ENCODE measurements around the gene JRKL.

Gene JRKL

DNA sequence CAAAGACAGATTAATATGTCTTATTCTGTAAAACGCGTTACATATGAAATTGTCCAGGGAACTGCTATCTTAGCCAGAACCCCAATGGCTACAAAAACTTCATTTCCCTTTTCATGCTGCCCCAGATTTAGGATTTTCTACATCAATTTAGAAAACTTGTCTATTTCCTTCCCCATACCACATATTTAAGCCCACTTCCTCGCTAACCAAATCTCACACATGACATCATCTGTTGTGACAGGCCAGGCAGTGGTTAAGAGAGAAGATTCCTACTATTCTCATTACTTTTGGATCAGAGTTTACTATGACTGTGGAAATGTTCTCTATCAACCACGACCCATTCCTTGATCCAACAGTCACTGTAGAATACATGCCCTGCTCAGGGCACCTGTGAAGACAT, 16.0 kb upstream of the JRKL start:
- H4K20me1 ChIP-seq (ENCODE audit: insufficient read depth, low read length), result no peaks in the 10 kb centered on the region
- no peak for DNase-seq
- no peak overlapping the region for H3K4me2 ChIP-seq (ENCODE audit: low read depth, low read length)
- H3K79me2 ChIP-seq (ENCODE audit: low read length), result no peaks in the 10 kb centered on the region
- no peaks in the 10 kb centered on the region for H3K9me3 ChIP-seq (replicated peaks; ENCODE audit: insufficient read depth, low read length)
- H3K4me3 ChIP-seq (ENCODE audit: low read length), result no peak overlapping the region
- TF ChIP-seq EZH2 (optimal IDR thresholded peaks at IDR 0.05; ENCODE audit: low read depth, low read length), result no peak
- H3K4me1 ChIP-seq (ENCODE audit: low read length), result no peaks in the 10 kb centered on the region
- H3K36me3 ChIP-seq (replicated peaks; ENCODE audit: insufficient read depth, low read length), result no peaks in the 10 kb centered on the region
- no peak overlapping the region for H2AFZ ChIP-seq (ENCODE audit: low read length)
- H3F3A ChIP-seq (ENCODE audit: insufficient read depth, low read length), result no peaks in the 10 kb centered on the region
- no peaks in the 10 kb centered on the region for H3K27me3 ChIP-seq (replicated peaks; ENCODE audit: insufficient read depth, low read length)
- no peaks in the 10 kb centered on the region for H3K9me2 ChIP-seq (replicated peaks; ENCODE audit: insufficient read depth, low read length)
- no peak overlapping the region for H3K27ac ChIP-seq (ENCODE audit: low read length)
- no peak overlapping the region for H3K9ac ChIP-seq (ENCODE audit: low read length)

DNA sequence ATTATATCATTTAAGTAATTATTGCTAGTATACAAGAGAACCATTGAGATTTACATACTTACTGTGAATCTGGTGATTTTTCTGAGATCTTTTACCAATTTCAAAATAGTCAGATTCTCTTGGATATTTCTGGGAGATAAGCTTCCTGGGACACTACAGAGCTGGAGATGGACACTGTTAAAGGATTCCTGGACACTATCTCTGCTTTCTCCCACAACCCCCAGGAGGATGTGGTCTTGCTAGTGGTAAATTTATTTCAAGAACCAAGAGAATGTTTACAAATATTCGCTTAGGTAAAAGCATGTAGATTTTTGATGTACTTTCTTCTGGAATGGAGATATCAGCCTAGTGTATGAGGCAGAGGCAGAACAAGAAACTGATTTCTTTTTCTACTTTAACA, 13.0 kb upstream of the JRKL start:
- H3K27ac ChIP-seq (ENCODE audit: low read length), result no peak overlapping the region
- H3K36me3 ChIP-seq (replicated peaks; ENCODE audit: insufficient read depth, low read length), result no peaks in the 10 kb centered on the region
- H3K9ac ChIP-seq (ENCODE audit: low read length), result no peak overlapping the region
- no peaks in the 10 kb centered on the region for H3K79me2 ChIP-seq (ENCODE audit: low read length)
- no peaks in the 10 kb centered on the region for H3K9me2 ChIP-seq (replicated peaks; ENCODE audit: insufficient read depth, low read length)
- TF ChIP-seq, protein P1, sequence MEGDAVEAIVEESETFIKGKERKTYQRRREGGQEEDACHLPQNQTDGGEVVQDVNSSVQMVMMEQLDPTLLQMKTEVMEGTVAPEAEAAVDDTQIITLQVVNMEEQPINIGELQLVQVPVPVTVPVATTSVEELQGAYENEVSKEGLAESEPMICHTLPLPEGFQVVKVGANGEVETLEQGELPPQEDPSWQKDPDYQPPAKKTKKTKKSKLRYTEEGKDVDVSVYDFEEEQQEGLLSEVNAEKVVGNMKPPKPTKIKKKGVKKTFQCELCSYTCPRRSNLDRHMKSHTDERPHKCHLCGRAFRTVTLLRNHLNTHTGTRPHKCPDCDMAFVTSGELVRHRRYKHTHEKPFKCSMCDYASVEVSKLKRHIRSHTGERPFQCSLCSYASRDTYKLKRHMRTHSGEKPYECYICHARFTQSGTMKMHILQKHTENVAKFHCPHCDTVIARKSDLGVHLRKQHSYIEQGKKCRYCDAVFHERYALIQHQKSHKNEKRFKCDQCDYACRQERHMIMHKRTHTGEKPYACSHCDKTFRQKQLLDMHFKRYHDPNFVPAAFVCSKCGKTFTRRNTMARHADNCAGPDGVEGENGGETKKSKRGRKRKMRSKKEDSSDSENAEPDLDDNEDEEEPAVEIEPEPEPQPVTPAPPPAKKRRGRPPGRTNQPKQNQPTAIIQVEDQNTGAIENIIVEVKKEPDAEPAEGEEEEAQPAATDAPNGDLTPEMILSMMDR (IDR thresholded peaks at IDR 0.05; ENCODE audit: low read length), result no peak
- TF ChIP-seq EZH2 (optimal IDR thresholded peaks at IDR 0.05; ENCODE audit: low read depth, low read length) (no peak), EZH2phosphoT487 (IDR thresholded peaks at IDR 0.05; ENCODE audit: low read length) (no peak)
- no peak for DNase-seq
- no peak overlapping the region for H3K4me2 ChIP-seq (ENCODE audit: low read depth, low read length)
- no peaks in the 10 kb centered on the region for H3K27me3 ChIP-seq (replicated peaks; ENCODE audit: insufficient read depth, low read length)
- H3K4me1 ChIP-seq (ENCODE audit: low read length), result no peaks in the 10 kb centered on the region
- H3K4me3 ChIP-seq (ENCODE audit: low read length), result no peak overlapping the region
- H4K20me1 ChIP-seq (ENCODE audit: insufficient read depth, low read length), result no peaks in the 10 kb centered on the region
- no peak overlapping the region for H2AFZ ChIP-seq (ENCODE audit: low read length)
- no peaks in the 10 kb centered on the region for H3K9me3 ChIP-seq (replicated peaks; ENCODE audit: insufficient read depth, low read length)
- no peaks in the 10 kb centered on the region for H3F3A ChIP-seq (ENCODE audit: insufficient read depth, low read length)

DNA sequence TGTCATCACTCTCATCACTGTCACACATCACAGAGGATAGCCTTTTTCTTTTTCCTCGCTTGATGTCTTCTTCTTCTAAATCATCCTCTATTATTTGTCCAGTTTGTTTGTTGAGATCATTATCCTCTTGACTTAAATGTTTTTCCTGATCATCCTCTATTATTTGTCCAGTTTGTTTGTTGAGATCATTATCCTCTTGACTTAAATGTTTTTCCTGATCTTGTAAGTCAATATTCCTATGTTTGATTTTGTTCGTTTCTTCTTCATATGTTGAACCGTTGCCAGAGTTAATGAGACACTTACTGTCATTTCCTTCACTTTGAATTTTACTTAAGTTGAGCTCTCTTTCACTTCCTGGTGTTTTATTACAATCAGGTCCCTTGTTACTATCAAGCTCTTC, 5.7 kb upstream of the JRKL start:
- Histone ChIP-seq H3K27ac (ENCODE audit: low read length) (no peak overlapping the region), H3K4me1 (ENCODE audit: low read length) (0 out of 2 replicates have a peak, but pooled peaks cover 5% of the 10 kb centered on the region), H3K4me2 (ENCODE audit: low read depth, low read length) (no peak overlapping the region), H3K36me3 (replicated peaks; ENCODE audit: insufficient read depth, low read length) (no peaks in the 10 kb centered on the region), H3K9me2 (replicated peaks; ENCODE audit: insufficient read depth, low read length) (no peaks in the 10 kb centered on the region), H3K79me2 (ENCODE audit: low read length) (peaks cover 8% of the 10 kb centered on the region), H3F3A (ENCODE audit: insufficient read depth, low read length) (no peaks in the 10 kb centered on the region), H3K9me3 (replicated peaks; ENCODE audit: insufficient read depth, low read length) (no peaks in the 10 kb centered on the region), H3K27me3 (replicated peaks; ENCODE audit: insufficient read depth, low read length) (no peaks in the 10 kb centered on the region), H2AFZ (ENCODE audit: low read length) (no peak overlapping the region), H3K9ac (ENCODE audit: low read length) (no peak overlapping the region), H3K4me3 (ENCODE audit: low read length) (no peak overlapping the region), H4K20me1 (ENCODE audit: insufficient read depth, low read length) (no peaks in the 10 kb centered on the region)
- TF ChIP-seq EZH2phosphoT487 (IDR thresholded peaks at IDR 0.05; ENCODE audit: low read length) (no peak), EZH2 (optimal IDR thresholded peaks at IDR 0.05; ENCODE audit: low read depth, low read length) (no peak)
- TF ChIP-seq, protein P1 (IDR thresholded peaks at IDR 0.05; ENCODE audit: low read length), result no peak
- no peak for DNase-seq

DNA sequence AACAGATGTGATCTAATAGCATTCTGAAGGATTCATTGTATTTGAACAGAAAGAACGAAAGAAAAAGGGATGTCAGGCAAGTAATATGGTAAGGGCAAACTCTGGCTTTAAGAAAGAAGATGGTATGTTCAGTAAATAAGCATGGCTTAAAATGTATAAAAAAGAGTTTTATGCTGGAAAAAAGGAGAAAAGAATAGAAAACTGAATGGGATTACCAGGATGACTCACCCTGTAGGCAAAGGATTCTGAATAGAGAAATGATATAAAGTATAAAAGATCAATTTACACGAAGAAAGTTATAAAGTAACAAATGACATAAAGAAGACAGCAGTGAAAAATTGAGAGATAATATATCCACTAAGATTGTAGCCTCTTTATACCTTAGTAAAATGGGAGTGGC, 4.6 kb upstream of the JRKL start:
- 0 out of 2 replicates have a peak, but pooled peaks cover 5% of the 10 kb centered on the region for H3K4me1 ChIP-seq (ENCODE audit: low read length)
- no peak overlapping the region for H2AFZ ChIP-seq (ENCODE audit: low read length)
- no peak for DNase-seq
- no peaks in the 10 kb centered on the region for H4K20me1 ChIP-seq (ENCODE audit: insufficient read depth, low read length)
- H3K4me3 ChIP-seq (ENCODE audit: low read length), result no peak overlapping the region
- H3K36me3 ChIP-seq (replicated peaks; ENCODE audit: insufficient read depth, low read length), result no peaks in the 10 kb centered on the region
- no peaks in the 10 kb centered on the region for H3K9me3 ChIP-seq (replicated peaks; ENCODE audit: insufficient read depth, low read length)
- no peak overlapping the region for H3K4me2 ChIP-seq (ENCODE audit: low read depth, low read length)
- H3F3A ChIP-seq (ENCODE audit: insufficient read depth, low read length), result no peaks in the 10 kb centered on the region
- no peak overlapping the region for H3K27ac ChIP-seq (ENCODE audit: low read length)
- peaks cover 11% of the 10 kb centered on the region for H3K79me2 ChIP-seq (ENCODE audit: low read length)
- no peak overlapping the region for H3K9ac ChIP-seq (ENCODE audit: low read length)
- TF ChIP-seq EZH2 (optimal IDR thresholded peaks at IDR 0.05; ENCODE audit: low read depth, low read length), result no peak
- TF ChIP-seq, protein P1 (IDR thresholded peaks at IDR 0.05; ENCODE audit: low read length), result no peak
- no peaks in the 10 kb centered on the region for H3K9me2 ChIP-seq (replicated peaks; ENCODE audit: insufficient read depth, low read length)
- H3K27me3 ChIP-seq (replicated peaks; ENCODE audit: insufficient read depth, low read length), result no peaks in the 10 kb centered on the region

Data from MM.1S (cell line).